ENCODE results near the gene TCERG1L.

Gene TCERG1L

DNA sequence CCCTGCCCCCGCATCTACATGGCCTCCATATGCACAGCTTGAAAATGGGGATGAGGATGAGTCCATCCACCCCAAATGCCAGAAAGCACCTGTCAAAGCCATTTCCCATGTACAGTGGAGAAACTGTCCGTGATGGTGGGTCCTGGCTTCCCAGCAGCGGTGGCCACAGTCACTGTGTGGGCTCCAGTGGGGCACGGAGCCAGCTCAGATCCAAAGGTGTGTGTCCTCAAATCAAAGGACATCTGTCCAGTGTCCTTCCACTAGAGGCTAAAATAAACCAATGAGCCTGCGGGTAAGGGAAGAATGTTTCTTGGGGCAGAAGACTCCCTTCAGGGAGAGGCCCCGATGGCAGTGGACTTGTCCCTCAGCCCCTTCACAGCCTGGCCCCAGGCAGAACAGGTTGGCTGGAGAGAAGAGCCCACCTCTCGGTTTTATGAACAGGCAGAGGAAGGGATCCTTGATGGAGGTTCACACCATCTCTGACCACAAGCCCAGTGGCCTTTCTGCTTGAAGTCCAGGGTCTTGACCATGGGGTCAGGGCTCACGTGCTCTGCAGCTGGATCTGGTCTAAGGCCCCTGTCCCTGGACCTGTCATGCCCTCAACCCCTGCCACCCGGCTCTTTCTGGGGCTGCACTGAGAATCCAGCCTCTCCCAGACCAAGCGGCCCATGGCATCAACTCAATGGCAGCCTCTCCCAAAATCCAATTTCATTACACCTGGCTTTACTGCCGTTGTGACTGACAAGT is 106.9 kb downstream of the TCERG1L start:
- no peak for DNase-seq

DNA sequence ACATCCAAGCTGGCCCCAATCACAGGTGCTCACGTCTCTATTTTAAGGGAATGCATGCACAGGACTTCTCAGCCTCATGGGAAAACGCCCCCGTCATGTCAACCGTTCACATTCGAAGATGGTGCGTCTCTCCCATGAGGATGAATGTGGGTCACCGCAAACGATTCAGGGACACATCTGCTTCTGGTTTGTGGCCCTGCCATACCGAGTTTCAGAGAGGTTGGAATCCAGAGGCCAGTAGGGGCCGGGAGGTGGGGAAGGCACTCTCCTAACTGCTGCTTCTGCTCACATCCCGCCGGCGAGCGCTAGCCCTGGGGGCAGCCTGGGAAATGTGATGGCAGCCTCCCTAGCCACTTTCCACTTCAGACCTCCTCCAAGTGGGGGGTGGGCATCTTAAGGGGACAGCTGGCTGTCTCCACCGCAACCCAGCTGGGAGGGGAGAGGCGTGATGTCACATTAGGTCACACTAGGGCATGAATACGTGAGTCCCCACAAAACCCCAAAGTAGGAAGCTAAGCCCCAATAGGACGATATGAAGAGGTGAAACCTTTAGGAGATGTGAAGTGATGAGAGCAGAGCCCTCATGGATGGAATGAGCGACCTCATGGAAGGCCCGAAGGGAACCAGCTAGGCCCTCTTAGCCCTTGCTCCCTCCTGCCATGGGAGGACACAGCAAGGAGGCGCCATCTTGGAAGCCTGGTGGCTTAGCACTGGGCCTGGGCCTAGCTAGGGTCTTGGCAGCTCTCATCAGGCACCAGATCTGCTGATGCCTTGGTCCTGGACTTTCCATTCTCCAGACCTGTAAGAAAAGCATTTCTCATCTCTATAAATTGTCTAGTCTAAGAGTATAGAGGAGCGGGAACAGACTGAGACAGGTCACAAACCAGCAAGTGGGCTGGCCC is 107.8 kb downstream of the TCERG1L start:
- no peak for DNase-seq

DNA sequence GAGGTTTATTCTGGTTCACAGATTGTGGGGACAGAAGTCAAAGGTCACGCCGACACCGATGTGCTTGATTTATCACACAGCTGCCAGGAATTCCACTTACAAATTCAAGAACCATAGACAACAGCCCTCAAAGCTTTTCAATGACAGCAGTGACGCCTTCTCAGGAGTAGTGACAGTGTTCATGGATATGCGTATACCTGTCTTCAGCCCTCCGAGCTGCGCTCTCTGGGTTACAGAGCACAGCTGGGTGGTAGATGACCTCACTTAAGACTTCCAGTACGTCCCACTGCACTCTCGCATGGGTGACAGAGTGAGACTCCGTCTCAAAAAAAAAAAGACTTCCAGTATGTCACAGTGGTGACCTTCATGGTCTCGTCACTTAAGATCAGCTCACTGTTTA is 108.5 kb downstream of the TCERG1L start:
- DNase-seq, result no peak

DNA sequence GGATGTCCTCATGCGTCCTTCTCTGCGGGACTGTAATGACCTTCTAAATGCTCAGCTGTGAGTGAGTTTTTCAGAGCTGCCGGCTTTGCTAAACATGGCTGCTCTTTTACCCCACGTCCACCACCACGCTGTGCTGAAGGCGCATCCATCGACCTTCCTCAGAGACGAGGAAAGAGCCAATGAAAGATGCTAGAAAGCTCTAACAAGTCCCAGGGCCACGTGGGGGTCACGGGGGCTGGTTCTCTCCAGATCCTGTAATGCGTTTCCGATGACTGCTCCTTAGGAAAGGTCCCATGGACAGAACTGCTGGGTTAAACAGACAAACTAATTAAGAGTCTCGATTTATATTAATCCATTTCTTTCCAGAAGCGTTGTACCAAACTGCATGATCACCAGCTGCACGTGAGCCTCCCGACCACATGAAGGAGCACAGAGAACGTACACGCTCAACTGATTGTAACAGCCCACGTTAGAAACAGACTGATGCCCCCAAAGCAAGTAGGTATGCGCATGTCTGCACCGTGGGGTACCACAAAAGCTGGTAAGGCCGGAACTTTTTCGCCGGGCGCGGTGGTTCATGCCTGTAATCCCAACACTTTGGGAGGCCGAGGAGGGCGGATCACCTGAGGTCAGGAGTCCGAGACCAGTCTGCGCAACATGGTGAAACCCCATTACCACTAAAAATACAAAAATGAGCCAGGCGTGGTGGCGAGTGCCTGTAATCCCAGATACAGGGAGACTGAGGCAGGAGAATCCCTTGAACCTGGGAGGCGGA is 109.6 kb downstream of the TCERG1L start:
- no peak for DNase-seq

DNA sequence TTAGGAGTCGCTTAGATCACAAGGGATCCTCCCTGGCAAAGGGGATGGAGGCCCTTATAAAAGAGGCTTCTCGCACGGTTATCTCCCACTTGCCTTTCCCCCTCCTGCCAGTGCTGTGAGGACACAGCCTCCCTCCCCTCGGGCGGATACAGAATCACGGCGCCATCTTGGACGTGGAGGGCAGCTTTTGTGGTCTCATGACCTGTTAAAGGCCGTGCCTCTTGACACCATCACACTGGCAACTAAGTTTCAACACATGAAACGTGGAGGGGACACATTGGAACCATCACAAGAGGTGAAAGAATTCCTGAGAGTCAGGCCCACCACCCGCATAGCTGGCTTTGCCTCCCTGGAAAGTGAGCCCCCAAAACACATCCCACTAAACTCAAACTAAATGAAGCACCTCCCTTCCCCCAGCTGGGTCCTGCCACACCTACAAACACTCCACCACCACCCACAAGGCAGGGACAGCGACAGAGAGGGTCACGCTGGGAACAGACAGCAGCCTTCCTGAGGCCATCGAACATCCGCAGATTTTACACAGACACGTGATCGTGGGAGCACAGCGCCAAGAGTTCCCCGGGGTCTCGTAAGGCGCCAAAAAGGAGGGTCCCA is 110.6 kb downstream of the TCERG1L start:
- no peak for DNase-seq

DNA sequence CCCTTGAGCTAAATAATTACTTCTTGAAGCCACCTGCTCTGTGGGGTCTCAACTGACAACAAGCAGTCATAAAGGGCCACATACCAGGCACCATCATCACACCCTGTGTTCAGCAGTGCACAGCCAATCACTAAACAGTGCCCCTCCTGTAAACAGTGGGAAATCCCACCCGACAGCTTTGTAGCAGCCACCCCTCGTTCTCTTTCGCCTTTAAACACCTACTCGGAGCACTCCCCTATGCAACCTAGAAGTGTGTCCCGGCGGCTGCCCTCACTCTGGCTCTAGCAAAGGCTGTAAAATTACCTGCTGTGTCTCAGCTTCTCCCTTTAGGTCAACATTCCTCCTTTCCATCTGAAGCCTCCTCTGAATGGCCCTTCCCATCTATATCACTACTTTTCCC is 111.9 kb downstream of the TCERG1L start:
- DNase-seq, result no peak

DNA sequence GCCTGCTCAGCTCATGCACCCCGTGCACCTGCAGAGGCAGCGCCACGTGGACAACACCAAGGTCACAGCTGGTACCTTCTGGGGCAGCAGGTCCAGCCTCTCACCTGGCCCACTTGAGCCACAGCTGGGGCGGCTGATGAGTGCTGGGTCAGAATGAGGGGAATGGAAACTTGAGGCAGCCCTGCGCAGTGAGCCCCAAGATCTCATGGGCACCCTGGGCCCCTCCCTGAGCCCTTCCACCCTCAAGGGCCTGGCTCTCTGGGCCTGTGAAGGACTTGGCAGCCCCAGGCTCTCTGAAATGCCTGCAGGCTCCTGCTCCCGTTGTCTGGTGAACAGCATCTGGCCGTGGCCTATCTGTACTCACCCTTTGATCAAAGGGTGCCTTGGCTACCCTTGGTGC is 112.7 kb downstream of the TCERG1L start:
- DNase-seq, result no peak

DNA sequence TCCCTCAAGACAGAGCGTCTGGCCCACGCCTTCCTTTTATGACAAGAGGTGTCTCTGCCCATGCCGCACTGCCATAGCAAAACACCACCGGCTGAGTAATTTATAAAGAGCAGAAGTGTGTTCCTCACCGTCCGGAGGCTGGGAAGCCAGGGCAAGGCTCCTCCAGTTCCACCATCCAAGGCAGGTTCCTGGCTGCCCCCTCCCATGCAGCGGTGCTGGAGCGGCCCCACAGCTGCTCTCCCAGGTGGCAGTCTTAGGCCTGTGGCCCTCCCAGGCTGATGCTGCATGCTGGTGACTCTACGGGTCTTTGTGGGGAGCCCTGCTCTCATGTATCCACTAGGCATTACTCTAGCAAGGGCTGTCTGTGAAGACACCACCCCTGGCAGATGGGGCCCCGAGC is 113.1 kb downstream of the TCERG1L start:
- no peak for DNase-seq

DNA sequence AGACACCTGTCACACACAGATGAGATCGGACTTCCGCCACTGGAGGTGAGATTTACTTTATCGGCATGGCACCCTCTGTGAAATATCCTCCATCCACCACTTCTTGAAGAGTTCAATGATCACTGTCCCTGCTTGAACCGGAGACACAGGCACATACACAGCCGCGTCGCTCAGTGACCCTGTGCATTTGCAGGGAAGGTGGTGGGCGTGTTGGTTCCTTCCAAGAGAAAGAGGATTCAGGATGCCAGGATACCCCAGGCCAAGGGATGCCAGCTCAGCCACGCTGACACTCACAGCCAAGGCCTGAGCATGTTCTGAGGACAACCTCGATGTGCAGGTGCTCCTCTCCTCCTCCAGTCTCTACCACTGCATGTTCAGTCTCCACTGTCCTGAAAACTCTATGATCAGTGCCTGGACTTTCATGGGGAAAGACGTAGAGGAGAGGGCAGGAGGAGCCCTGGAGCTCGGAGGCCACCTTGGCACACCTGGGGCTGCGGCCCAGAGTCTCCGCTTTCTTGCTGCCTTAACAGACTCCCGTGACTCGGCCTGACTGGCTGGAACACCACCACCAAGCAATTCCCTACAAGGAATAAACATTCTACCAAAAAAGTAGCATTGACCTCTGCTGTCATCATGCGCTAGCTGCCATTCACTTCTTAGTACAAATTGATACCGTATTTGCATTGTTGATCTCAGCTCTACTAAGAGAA is 115.2 kb downstream of the TCERG1L start:
- DNase-seq, result no peak

DNA sequence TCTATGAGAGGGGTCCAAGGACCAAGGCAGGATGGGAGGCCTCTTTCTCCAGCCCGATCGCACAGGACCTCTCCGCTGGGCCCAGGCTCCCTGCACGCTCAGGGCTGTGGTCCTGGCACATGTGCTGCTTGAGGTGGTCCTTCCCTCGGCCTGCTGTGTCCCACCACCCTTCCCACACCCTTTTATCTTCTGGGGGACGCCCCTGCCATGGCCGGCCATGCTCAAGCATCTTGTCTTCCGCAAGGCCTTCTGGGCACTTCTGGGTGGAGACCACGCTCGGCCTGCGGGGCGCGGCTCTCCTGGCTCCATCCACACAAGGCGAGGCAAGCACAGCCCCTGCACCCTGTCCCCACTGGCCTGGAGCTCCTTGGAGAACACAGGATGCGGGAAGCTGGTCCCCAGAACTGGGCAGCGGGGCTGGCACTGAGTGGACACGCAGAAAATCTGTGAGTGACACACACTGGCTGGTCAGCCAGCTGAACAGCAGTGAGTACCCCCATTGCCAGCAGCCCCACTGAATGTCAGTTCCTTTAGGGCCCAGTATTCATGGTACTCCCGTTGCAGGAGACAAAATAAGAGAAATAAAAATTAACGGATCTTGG is 115.9 kb downstream of the TCERG1L start:
- DNase-seq, result no peak

DNA sequence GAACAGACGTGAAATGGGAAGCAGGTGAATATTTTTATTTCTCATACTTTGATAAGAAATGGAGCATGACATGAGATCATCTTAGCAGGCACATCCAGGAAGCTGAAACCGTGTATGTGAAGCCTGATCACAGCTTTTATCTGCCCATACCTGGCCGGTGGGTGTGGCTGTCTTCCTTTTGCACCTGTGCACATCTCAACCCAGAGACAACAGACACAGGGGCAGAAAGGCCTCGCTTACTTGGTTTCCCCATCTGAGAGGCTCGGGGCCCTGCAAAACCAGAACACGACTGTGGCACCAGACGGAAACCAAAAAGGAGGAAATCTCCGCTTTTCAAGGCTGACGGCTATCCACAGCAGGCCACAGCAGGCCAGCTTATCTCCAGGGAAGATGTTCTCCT is 116.4 kb downstream of the TCERG1L start:
- DNase-seq, result no peak

DNA sequence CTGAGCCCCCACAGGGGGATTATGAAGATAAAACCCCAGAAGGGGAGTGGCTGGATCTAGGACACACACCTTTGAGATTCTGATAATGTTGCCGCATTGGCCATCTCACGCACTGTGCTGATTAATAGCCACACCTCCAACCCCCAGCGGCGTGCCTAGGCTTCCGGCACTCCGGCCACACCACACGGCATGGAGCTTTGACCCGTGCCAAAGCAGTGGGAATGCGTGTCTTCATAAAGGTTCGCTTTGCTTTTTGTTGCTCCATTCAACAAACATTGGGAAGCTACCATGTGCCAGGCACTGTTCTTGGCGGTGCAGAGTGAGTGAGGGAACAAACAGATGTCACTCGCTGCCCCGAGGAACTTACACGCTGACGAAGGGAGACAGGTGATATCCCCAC is 117.6 kb downstream of the TCERG1L start:
- no peak for DNase-seq

DNA sequence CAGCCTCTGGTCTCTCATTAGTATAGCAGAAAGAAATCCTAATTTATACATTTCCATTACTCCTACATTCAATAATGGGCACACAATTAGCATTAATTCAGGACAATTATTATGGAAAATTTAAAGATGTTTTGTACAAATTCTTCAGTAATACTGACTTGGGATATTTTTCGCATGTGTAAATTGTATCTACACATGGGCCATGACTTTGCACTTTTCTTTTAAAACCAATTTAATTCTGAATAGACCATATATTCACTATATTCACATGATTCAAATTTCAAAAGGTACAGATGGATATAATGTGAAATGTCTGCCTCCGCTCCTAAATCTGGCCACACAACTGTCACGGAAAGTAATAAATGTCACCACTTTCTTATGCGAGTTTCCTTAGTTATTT is 123.0 kb downstream of the TCERG1L start:
- DNase-seq, result no peak

DNA sequence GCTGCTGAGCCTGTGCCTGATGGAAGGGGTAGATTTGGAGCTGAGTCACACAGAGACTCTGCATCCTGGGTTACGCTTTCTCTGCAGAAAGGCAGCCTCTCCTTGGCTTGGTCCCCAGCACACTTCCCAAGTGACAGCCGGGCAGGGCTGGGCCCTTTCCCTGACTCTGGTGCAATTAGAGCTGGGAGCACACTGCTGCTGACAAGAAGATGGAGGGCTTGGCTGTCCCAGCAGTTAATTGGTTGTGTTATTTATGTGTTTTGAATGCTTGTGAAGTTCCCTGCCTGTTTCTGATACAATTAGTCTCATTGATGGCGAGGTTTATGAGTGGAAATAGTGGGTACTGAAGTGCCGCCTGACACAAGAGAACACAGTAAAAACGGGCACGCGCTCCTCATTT is 123.6 kb downstream of the TCERG1L start:
- DNase-seq, result peak in 1 of 2 experiments; percentile 42

DNA sequence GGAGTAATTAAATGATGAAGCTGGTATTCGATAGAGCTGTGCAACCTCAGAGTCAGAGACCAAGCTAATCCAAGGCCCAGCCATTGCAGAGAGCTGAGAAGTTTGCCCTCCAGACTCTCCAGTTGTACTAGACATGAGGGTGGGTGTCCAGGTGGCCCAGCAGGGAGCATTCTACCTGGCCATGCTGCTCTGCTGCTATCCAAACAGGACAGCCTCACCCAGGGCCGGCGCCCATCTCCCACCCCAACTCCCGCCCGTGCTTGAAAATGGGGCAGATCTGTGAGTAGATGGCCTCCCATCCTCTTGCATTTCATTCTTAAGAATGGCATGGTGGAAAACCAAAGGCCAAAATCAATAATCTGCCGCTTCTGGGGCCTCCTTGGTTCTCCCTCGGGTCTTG is 124.2 kb downstream of the TCERG1L start:
- no peak for DNase-seq

DNA sequence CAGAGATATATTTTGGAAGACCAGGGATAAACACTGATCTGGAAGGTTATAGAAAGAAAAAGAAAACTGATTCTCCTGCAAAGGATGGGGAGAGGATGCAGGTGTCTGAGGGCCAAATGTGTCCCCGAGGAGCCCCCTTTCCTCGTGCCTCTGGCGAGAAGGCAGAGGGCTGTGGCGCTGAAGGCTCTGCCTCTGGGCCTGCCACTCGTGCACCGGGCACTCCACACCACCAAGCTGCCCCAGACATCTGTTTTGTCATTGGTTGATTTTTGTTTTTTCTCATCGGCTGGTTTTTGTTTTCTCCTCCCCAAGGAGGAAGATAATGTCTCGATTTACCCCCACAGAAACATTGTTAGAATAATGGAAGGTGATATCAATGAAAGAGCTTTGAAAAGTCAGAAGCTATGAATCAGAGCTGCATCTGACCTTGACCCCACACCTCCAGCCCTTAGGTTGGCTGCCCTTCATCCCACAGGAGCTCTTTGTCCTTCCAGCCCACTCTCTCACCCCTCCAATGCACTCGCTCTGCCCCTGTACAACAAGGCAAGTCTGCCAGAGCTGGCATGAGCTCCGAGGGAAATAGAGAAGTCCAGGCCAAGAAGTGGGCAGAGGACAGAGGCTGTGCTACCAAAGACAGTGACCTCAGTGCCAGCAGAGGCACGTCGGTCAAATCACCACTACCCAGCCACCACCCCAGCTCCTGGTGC is 124.8 kb downstream of the TCERG1L start:
- DNase-seq, result no peak

DNA sequence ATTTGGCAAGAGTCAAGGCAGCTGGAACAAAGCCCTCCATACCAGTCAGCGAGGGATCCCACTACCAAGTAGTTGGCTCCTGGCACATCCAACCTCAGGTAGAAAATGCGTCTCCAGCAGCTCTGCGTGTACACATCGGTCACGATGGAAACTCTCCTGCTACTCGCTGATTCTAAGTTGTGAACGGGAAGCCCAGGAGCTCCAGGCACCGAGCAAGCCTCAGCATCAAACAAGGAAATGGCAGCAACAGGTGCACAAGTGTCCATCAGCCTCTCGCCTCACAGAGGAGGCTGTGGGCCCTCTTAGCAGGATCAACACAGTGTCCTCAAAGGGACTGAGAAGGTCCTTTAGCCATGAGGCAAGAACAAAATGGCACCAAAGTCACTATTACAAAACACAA is 127.0 kb downstream of the TCERG1L start:
- no peak for DNase-seq

DNA sequence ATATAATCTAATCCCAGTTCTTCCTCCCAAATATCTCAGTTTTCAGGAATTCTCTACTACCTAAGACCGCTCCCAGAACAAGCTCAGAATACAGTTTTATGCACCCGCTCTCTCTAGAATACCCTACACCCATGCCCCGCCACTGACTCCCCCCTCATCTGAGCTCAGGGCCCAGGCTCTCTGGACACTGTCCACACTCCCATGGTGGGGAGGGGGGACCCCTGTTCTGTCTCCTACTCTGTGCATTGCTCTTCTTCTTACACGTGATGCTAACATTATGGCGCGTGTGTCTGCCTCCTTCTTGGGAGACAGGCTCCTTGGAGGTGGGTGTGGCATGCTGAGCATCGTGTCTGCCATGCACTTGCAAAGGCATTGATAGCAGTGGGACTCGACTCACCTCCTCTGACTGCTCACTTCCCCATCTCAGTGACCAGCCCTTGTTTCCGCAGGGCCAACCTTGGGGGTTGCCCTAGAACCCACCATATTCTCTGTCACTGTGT is 127.9 kb downstream of the TCERG1L start:
- DNase-seq, result no peak

DNA sequence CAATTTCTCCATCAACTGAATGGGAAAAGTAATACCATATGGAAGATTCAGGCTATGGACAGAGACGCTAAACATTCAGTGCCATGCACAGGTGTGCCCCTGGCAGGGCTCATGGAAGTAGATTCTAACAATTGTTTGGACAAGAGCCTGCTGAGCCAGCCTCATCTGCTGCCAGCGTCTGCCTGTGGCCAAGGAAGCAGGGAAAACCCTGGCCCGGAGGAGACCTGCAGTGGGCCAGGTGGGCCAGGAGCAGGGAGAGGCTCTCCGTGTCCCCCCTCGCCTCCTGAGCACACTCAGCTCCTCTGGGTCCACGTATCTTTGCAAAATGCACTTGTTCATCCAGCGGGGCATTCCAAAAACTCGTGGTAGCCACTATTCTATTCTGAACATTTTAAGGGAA is 130.1 kb downstream of the TCERG1L start:
- peak in 1 of 2 experiments; percentile 27 for DNase-seq

DNA sequence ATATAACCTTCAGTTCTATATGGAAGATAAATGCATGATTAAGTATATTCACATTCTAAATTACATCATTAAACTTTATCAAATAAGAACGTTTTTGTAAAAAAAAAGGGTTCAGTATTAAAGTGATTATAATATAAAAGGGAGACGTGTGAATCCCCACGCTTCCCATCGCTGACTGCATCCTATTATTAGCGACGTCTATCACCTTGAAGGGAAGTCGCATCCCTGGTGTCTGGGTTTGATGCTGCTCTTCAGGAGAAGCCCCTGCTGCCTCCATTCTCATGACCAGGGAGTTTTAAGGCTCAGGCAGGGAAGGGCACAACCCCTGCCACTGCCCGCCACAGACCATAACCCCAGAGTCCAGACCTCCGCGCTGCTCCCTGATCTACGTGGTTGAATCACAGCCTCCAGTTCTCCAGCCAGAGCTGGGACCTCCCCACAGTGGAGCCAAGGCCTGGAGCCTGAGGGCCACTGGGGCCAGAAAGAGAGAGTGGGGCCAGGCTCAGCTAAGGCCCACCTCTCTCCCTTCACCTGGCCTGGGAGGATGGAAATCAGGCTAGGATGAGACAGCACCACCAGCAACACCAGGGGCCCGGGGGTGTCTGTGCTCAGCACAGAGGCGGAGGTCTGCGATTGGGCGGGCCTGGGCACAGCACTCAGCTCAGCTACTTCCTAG is 130.6 kb downstream of the TCERG1L start:
- DNase-seq, result no peak

Measured in NCI-H2081 (cell line).